IPS DF 19.7 (cell line): ENCODE data around the gene MACROH2A1.

Experiments used
- DNase-seq: peaks from one replicate; pipeline ENCODE4 v3.0.0-alpha.2; 2013; ENCODE audit warnings: low read depth, low spot score

The MACROH2A1 gene

DNA sequence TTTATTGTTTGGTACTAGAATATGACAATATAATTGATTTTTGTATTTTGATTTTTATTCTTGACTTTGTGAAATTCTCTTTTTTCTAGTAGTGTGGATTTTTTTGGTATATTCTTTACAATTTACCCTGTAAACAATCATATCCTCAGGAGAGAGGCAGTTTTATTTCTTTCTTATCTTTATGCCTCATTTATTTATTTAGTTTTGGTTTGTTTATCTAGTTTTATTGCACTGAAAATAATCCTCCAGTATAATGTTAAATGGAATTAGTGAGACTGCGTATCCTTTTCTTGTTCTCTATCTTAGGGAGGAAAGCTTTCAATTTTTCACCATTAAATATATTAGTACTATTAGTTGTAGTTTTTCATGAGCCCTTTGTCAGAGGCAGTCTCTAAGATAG lies 109.4 kb downstream of the MACROH2A1 start:
- DNase-seq = no peak

DNA sequence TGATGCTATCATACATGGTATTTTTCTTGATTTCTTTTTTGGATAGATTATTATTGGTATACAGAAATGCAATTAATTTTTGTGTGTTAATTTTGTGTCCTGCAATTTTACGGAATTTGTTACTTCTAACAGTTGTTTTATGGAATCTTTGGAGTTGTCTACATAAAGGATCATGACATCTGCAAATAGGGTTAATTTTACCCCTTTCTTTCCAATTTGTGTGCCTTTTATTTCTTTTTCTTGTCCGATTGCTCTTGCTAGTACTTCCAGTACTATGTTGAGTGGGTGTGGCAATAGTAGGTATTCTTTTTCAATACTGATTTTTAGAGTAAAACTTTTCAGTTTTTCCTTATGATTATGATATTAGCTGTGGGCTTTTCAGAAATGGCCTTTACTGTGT lies 111.5 kb downstream of the MACROH2A1 start:
- no peak for DNase-seq
